ENCODE data around the gene TPRA1. TPM values are rescaled to one million over a fixed set of nuclear protein-coding genes. Genes with fewer than 3 reads are reported as not detected.

Gene TPRA1
- polyA plus RNA-seq, 4 donors: 31.3 to 45.2 (median 34.1) TPM

DNA sequence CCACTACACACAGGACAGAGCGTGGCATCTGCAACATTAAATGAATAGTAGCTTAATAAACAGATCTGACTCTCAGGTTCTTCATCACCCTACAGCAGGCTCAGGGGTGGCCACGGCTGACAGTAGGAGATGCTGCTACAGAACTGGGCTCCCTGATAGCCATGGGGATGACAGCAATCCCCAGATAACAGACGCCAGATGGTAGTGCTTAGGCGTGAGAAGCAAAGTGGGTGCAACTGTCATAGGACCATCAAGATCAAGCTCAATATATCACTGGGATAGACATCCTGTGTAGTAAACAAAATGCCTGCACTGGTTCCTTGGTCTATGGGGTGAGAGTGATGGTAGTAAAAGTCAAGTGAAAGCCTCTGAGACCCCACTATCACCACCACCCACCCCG, 2.6 kb upstream of the TPRA1 start:
- no peak for DNase-seq (ENCODE audit: low read depth in 4 of 4, low spot score in 3 of 4)

DNA sequence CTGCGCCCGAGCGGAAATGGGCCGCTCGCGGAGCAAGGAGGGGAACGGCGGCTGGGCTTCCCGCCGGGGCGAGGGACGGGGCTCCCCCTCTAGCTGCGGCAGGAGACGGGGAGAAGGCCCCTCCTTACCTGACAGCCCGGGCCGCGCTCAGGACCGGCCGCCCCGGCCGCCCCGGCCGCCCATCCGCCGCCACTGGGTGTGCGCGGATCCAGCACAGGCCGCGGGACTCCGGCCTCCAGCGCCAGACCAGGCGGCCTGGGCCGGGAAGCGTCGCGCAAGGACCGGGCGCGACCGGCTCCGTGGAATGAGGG, 296 bp downstream of the TPRA1 start:
- no peak for DNase-seq (ENCODE audit: low read depth in 4 of 4, low spot score in 3 of 4)

DNA sequence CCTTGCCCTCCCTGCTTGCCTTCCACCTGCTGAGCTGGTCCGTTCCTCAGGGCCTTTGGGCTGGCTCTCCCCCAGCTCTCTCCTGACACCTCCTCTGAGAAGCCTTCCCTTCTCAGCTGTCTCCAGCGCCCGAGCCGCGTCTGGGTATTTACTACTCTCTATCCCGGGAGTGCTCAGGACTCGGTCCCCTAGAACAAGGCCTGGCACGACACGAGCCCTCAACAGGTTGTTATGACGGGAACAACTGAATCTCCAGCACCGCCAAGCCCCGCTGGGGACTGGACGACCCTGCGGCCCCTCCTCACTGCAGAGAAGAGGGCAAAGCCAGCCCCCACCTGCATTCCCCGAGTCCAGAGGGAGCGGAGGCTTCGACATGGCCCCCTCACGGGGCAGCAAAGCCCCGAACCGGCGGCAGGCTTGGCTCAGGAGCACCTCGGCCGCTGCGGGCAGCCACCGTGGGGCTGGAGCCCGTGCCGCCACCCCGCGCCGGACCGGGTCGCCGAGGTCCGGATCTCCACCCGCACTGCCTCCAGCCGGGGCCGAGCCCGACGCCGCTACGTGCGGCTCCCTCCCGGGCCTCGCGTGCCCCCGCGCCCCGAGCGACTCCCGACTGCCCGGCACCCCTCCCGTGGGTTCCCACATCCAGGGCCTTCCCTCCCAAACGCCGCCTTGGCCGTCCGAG, 792 bp downstream of the TPRA1 start:
- no peak for DNase-seq (ENCODE audit: low read depth in 4 of 4, low spot score in 3 of 4)

DNA sequence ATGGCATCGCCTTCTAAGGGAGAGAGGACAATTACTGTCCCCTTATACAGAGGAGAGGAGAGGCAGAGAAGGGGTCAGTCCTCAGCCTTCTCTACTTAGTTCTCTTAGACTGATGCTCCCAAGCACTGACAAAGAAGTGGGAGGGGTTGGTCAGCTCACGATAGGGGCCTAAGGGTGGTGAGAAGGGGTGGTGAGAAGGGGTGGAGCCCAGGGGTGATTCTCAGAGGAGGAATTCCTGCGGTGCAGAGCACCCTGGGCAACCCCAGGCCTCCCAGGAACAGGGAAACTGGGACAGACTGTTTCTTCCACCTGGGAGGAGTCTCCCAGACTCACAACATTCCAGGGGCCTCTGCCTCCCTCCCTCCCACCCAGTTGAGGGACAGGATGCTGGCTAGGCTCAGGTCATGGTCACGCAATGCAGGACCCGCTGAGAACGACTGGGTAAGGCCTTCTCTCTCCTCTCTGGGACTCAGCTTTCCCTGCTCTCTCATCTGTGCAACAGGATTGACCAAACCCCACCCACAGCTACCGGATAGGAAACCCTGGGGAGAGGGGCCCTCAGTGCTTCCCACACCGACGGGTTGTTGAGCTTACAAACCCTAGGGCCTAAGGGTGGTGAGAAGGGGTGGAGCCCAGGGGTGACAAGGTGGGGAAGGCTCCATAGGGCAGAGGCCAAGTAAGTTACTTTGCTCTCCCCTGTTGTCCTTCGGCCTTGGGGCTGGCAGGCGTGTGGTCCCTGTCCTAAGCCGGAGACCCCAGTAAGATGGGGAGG, 1.5 kb downstream of the TPRA1 start:
- DNase-seq (ENCODE audit: low read depth in 4 of 4, low spot score in 3 of 4): no peak

DNA sequence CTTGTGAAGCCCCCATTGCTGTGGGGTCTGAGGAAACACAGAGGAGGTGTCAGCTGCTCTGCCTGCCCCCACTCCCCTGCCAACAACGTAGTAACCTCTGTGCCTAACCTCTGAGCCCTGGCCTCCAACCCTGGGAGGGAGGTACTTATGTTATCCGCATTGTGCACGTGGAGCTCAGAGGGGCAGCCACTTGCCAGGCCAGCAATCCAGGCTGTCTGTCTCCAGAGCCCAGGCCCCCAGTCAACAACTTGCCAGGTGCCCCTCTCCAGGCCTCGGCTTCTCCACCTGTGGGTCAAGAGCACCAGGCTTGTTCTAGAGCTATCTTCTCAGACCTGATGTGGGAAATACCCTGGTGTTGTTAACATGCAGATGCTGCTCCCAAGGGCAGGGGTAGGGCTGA, 2.7 kb downstream of the TPRA1 start:
- no peak for DNase-seq (ENCODE audit: low read depth in 4 of 4, low spot score in 3 of 4)

GRCh38 chr3:127585813-127586413, 4.6 kb downstream of the TPRA1 start:
- DNase-seq (ENCODE audit: low read depth in 4 of 4, low spot score in 3 of 4): no peak

- no peak for DNase-seq (ENCODE audit: low read depth in 4 of 4, low spot score in 3 of 4)
These were observed 5.2 kb downstream of the TPRA1 start for GRCh38 chr3:127585163-127585812.

GRCh38 chr3:127584734-127585133, 5.8 kb downstream of the TPRA1 start:
- DNase-seq (ENCODE audit: low read depth in 4 of 4, low spot score in 3 of 4): no peak

DNA sequence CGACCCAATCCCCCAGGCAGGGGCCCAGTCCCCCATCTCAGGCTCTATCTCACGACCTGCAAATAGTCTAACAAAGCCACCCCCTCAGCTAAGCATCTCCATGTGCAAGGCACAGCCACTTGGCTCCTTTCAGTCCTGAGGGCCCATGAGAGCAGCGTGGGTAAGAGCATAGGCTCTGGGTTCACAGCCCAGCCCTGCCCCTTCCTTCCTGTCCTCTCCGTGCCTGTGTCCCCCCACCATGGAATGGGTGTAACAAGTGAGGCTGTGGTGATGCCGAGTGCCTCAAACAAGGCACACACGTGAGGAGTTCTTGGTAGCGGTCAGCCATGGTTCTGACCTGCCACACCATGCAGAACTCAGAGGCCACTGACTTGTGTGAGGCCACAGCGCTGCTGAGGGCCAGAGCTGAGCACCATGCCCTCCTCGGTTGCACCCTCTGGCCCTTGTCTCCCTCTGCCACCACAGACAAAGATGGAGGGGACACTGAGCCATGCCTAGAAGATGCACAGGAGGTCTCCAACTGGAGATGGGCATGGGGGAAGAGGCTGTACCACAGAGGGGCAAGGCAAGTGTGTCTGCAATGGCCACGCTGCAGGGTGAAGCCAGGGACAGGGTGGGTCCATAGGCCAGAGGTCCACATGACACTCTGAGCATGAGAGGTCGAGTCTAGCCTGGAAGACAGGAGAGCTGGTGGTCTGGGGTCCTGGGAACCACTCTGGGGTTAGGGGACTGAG, 10.0 kb downstream of the TPRA1 start:
- DNase-seq (ENCODE audit: low read depth in 4 of 4, low spot score in 3 of 4): no peak

GRCh38 chr3:127578802-127579201, 11.7 kb downstream of the TPRA1 start:
- DNase-seq (ENCODE audit: low read depth in 4 of 4, low spot score in 3 of 4): no peak

DNA sequence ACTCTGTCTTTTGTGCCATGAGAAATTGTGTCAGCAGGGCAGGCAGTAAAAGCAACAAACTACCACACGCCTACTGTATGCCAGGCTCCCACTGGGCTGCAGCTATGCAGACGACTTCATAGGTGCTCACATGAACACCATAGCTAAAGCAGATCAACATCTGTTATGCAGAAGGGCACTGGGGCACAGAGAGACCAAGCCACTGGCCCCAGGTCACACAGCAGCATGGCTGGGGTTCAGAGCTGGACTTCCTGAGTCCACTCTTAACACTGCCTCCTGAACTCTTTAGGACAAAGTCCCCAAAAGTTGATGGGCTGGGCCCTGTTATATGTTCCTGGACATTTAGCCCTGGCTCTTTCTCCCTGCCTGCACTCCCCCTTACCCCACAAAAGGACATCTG, 12.4 kb downstream of the TPRA1 start:
- DNase-seq (ENCODE audit: low read depth in 4 of 4, low spot score in 3 of 4): no peak

DNA sequence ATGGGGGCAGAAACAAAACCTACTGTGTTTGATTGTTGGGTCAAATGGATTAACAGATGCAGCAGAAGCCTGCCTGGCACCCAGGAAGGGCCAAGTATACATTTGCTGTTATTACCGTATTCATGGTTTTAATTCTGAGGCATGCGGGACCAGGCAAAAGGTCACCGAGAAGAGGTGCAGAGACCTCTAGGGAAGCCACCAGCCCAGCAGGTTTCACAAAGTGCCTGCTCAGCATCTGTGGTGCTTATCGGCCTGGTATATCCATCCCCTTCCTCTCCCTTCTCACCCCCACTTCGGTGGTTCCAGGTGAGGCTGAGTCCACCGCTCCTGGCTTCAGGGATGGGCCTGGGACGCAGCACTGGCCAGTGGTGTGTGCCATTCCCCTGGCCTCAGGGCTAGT, 13.1 kb downstream of the TPRA1 start:
- no peak for DNase-seq (ENCODE audit: low read depth in 4 of 4, low spot score in 3 of 4)

DNA sequence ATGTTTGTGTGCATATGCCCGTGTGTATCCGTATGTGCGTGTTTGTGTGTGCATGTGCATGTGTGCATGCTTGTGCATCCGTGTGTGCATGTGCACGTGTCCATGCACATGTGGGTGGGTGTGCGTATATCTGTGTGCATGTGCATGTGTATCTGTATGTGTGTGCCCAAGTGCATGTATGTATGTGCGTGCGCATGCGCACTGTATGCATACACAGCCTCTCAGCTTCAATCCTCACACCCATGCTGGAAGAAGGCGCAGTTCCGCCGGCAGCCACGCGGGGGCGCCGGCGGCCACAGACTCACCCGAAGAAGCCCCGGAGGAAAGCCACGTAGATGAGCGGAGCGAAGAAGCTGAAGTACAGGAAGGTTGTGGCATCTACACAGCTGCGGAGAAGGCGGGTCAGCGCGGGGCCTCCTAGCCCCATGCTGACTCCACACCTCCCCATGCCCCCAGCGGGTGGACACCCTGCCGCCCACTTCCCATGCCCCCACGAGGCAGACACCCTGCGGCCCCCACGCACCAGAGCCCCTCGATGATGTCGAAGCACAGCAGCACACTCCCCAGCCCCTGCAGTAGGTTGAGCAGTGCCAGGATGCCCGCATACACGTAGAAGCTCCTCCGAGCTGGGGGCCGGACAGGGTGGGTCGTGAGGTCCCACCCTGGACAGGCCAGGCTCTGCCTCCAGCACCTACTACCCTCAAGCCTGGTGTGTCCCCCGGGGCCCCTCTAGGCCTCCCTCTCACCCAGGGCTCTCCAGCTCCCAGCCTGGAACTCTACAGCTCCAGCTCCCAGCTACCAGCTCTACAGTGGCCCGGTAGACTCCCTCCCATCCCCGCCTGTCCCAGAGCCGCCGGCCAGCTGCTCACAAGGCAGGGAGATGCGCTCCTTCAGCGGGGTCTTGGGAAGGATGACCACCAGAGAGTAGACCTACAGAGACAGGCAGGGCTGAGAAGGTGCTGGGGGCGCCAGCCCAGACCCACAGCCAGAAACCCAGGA, 15.4 kb downstream of the TPRA1 start:
- peak; percentile 68 to 78 (median 74) for DNase-seq (ENCODE audit: low read depth in 4 of 4, low spot score in 3 of 4)

GRCh38 chr3:127573912-127574311, 16.6 kb downstream of the TPRA1 start:
- no peak for DNase-seq (ENCODE audit: low read depth in 4 of 4, low spot score in 3 of 4)

DNA sequence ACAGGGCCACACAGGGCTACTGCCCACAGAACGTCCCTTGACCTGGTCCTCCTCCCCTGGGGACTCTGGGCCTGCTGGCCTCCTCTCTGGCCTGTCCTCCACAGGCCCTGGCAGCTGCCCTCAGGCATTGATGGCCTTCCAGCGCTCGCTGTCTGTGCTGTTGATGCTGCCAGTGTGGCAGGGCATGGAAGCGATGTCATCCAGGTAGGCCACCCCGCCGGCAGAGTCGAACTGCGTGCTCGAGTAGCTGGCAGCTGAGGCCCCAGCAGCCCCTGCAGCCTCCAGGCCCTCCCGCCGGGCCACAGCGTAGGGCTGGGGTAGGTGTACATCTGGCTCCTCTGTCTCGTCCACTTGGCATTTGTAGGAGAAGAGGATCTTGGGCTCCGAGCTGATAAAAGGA, 17.1 kb downstream of the TPRA1 start:
- DNase-seq (ENCODE audit: low read depth in 4 of 4, low spot score in 3 of 4): no peak

DNA sequence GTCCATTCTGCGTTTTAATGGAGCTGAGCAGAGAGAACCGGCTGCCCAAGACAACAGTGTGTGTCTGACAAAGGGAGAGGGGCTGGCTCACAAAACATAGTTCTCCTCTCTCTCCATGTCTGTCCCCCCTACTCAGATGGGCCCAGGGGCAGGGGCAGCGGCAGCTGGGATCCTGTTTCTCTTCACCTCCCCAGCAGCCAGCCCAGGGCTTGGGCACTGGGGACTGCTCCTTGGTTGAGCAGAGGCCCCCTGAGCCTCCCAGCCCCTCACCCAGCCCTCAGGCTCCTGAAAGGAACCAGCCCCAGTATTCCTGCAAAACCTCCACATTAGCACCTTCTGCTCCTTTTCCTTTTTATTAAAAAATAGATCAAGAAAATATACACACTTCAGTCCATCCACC, 17.8 kb downstream of the TPRA1 start:
- no peak for DNase-seq (ENCODE audit: low read depth in 4 of 4, low spot score in 3 of 4)

GRCh38 chr3:127572186-127572585, 18.3 kb downstream of the TPRA1 start:
- DNase-seq (ENCODE audit: low read depth in 4 of 4, low spot score in 3 of 4): no peak

DNA sequence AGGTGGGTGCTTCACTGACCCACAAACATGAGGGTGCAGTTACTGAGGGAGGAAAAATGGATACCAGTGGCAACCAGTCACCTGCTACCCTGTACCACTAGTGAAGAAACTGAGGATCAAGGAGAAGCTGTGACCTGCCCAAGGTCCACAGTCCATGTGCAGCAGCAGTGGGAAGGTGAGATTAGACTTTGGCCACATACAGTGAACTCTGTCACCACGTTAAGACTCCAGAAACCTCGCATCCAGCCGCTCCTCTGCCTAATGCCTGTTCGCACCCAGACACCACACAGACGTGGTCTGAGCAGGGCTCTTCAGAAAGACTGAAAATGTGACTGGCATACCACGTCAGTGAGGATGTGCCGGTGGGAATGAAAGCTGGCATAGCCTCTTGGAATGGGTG, 20.0 kb downstream of the TPRA1 start:
- no peak for DNase-seq (ENCODE audit: low read depth in 4 of 4, low spot score in 3 of 4)

DNA sequence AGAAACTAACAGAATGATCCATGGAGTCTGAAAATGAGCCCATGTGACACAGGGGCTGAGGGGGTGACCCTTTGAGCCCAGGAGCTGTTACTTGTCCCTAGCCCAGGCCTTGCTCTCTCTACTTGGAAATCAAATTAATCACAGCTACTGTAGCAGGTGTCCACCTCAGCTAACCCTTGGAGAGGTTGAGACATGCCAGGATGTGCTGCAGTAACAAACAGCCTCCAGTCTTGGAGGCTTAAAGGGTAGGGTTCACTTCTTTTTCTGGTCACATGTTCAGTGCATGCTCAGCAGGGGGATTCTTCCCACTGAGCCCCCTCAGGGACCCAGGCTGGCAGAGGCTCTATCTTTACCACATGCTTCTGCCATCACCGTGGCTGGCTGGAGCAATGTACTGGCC, 21.4 kb downstream of the TPRA1 start:
- DNase-seq (ENCODE audit: low read depth in 4 of 4, low spot score in 3 of 4): no peak

GRCh38 chr3:127568586-127568985, 21.9 kb downstream of the TPRA1 start:
- no peak for DNase-seq (ENCODE audit: low read depth in 4 of 4, low spot score in 3 of 4)

Data from left renal pelvis (tissue), 4 donors.